PC-3 (cell line): ENCODE measurements around the gene CLTA.

ENCODE experiments used
- EZH2 ChIP-seq: fragments of 300-600 bp; sonication (generic); IDR thresholded peaks from one replicate; pipeline ENCODE4 v1.6.1; 2017; ENCODE audit warnings: antibody characterized with exemption, mild to moderate bottlenecking, low read length; ENCODE audit not compliant: unreplicated experiment
- EZH2phosphoT487 ChIP-seq: fragments of 300-600 bp; sonication (generic); IDR thresholded peaks from 2 replicates; pipeline ENCODE4 v1.6.1; 2018; ENCODE audit warnings: mild to moderate bottlenecking, antibody characterized with exemption, low read length, borderline replicate concordance
- TF ChIP-seq, protein P1 (sequence below): fragments of 300-600 bp; sonication (generic); conservative IDR thresholded peaks from 2 replicates; pipeline ENCODE4 v1.5.1; 2017; ENCODE audit warnings: antibody characterized with exemption, low read depth, mild to moderate bottlenecking, low read length

GRCh38 chr9:36147441-36148175 lies 43.1 kb upstream of the CLTA start:
- TF ChIP-seq, protein P1, sequence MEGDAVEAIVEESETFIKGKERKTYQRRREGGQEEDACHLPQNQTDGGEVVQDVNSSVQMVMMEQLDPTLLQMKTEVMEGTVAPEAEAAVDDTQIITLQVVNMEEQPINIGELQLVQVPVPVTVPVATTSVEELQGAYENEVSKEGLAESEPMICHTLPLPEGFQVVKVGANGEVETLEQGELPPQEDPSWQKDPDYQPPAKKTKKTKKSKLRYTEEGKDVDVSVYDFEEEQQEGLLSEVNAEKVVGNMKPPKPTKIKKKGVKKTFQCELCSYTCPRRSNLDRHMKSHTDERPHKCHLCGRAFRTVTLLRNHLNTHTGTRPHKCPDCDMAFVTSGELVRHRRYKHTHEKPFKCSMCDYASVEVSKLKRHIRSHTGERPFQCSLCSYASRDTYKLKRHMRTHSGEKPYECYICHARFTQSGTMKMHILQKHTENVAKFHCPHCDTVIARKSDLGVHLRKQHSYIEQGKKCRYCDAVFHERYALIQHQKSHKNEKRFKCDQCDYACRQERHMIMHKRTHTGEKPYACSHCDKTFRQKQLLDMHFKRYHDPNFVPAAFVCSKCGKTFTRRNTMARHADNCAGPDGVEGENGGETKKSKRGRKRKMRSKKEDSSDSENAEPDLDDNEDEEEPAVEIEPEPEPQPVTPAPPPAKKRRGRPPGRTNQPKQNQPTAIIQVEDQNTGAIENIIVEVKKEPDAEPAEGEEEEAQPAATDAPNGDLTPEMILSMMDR: no peak
- TF ChIP-seq EZH2: no peak
- no peak for TF ChIP-seq EZH2phosphoT487
